HCT116 (cell line): Measurements from ENCODE around the gene BST2. TPM values are rescaled to one million over a fixed set of nuclear protein-coding genes. Genes with fewer than 3 reads are reported as not detected.

Experiments used
- ATAC-seq: fragments of 200-7000 bp; cut with Tn5 transposase; 2 replicates; pipeline ENCODE4 v1.9.1; 2020; ENCODE audit warnings: mild to moderate bottlenecking, moderate library complexity
- BruUV-seq: library from RNA; stranded (reverse); fragments of 400-500 nt; replicated peaks from 2 replicates; lab custom pipeline; 2021; lab: Mats Ljungman, UMichigan
- CTCF ChIA-PET: fragments of 300-600 bp; sonication (Branson Sonifier 250); formaldehyde crosslinking; loops from one replicate; lab custom pipeline; 2021; ENCODE audit warnings: antibody characterized with exemption; lab: Charles Lee
- POLR2A ChIA-PET: fragments of 300-600, 350-600 bp; sonication (Branson Sonifier 250); formaldehyde crosslinking; loops from one replicate; lab custom pipeline; 2021; ENCODE audit warnings: antibody characterized with exemption; lab: Charles Lee
- RAD21 ChIA-PET, 2 experiments: fragments of 300-600 bp; sonication (Branson Sonifier 250); formaldehyde crosslinking; loops; one replicate each; lab custom pipeline; 2023; ENCODE audit warnings: low total read pairs in 2 of 2; ENCODE audit not compliant: uncharacterized antibody in 2 of 2, unreplicated experiment in 2 of 2, low non-redundant PET in 1 of 2; lab: Charles Lee
- DNase-seq: peaks from one replicate; pipeline ENCODE4 v3.0.0-alpha.2; 2010; ENCODE audit warnings: low read depth, low spot score
- H2AFZ ChIP-seq: fragments of 200-600 bp; shearing (Covaris generic), sonication (generic); 2 replicates; pipeline ENCODE4 v1.6.1; 2017; ENCODE audit warnings: low read depth, mixed run types, mixed read lengths, antibody characterized with exemption, low read length; ENCODE audit not compliant: poor library complexity, severe bottlenecking
- H3K27ac ChIP-seq: 2 replicates; pipeline ENCODE4 v1.5.1; 2012; ENCODE audit warnings: low read depth, low read length
- H3K27me3 ChIP-seq: fragments of 200-600 bp; sonication (generic); 2 replicates; pipeline ENCODE4 v1.6.1; 2016; ENCODE audit warnings: mixed run types, low read length, mixed read lengths; ENCODE audit not compliant: insufficient read depth
- H3K36me3 ChIP-seq, 2 experiments: fragments of 200-500 bp in 1 of 2; fragments of 200-600 bp in 1 of 2; sonication (Bioruptor generic) in 1 of 2; sonication (generic) in 1 of 2; 2 replicates each; pipeline versions ENCODE4 v1.5.1 to v1.6.1; 2014 to 2016; ENCODE audit warnings: low read length in 2 of 2, inconsistent platforms in 1 of 2, mixed read lengths in 1 of 2, mixed run types in 1 of 2; ENCODE audit not compliant: insufficient read depth in 2 of 2, control insufficient read depth in 1 of 2
- H3K4me1 ChIP-seq, 2 experiments: fragments of 200-600 bp in 1 of 2; sonication (generic) in 1 of 2; 2 replicates each; pipeline versions ENCODE4 v1.5.1 to v1.6.1; 2012 to 2017; ENCODE audit warnings: low read length in 2 of 2, inconsistent platforms in 1 of 2, mild to moderate bottlenecking in 1 of 2, mixed read lengths in 1 of 2, mixed run types in 1 of 2, moderate library complexity in 1 of 2; ENCODE audit not compliant: insufficient read depth in 2 of 2, control insufficient read depth in 1 of 2
- H3K4me2 ChIP-seq: fragments of 200-600 bp; sonication (generic); 2 replicates; pipeline ENCODE4 v1.6.1; 2017; ENCODE audit warnings: mixed run types, low read length, mixed read lengths
- H3K4me3 ChIP-seq, 2 experiments: fragments of 200-600 bp in 1 of 2; sonication (generic) in 1 of 2; replicated peaks in 1 of 2; 2 replicates each; pipeline ENCODE4 v1.5.1; 2011 to 2016; ENCODE audit warnings: low read length in 2 of 2, control low read depth in 1 of 2, low read depth in 1 of 2, mild to moderate bottlenecking in 1 of 2, mixed read lengths in 1 of 2, mixed run types in 1 of 2
- H3K79me2 ChIP-seq: fragments of 200-600 bp; sonication (generic); 2 replicates; pipeline ENCODE4 v1.6.1; 2017; ENCODE audit warnings: mild to moderate bottlenecking, mixed run types, low read length, moderate library complexity, mixed read lengths; ENCODE audit not compliant: insufficient read depth
- H3K9ac ChIP-seq: fragments of 200-600 bp; sonication (generic); 2 replicates; pipeline ENCODE4 v1.6.1; 2016; ENCODE audit warnings: low read length, mixed read lengths
- H3K9me2 ChIP-seq: fragments of 200-600 bp; sonication (generic), shearing (Covaris generic); 2 replicates; pipeline ENCODE4 v1.6.1; 2017; ENCODE audit warnings: mixed run types, mild to moderate bottlenecking, moderate library complexity; ENCODE audit not compliant: insufficient read depth
- H3K9me3 ChIP-seq, 2 experiments: fragments of 200-500 bp in 1 of 2; fragments of 200-600 bp in 1 of 2; sonication (Bioruptor generic) in 1 of 2; sonication (generic) in 1 of 2; 2 replicates each; pipeline ENCODE4 v1.6.1; 2014 to 2017; ENCODE audit warnings: low read length in 2 of 2, mixed read lengths in 2 of 2, inconsistent platforms in 1 of 2, low read depth in 1 of 2, mild to moderate bottlenecking in 1 of 2, mixed run types in 1 of 2, moderate library complexity in 1 of 2; ENCODE audit not compliant: control insufficient read depth in 1 of 2, insufficient read depth in 1 of 2
- H4K20me1 ChIP-seq: fragments of 200-600 bp; sonication (generic), shearing (Covaris generic); 2 replicates; pipeline ENCODE4 v1.6.1; 2017; ENCODE audit warnings: mixed run types, mild to moderate bottlenecking, moderate library complexity; ENCODE audit not compliant: insufficient read depth
- EGR1 ChIP-seq: IDR thresholded peaks from 2 replicates; pipeline ENCODE4 v1.6.1; 2012; ENCODE audit warnings: low read depth
- ELF1 ChIP-seq: IDR thresholded peaks from 2 replicates; pipeline ENCODE4 v1.6.1; 2012; ENCODE audit warnings: low read depth, borderline replicate concordance
- EZH2 ChIP-seq: fragments of 200-600 bp; sonication (generic); IDR thresholded peaks from 2 replicates; pipeline ENCODE4 v1.6.1; 2017; ENCODE audit warnings: antibody characterized with exemption, mixed run types
- JUND ChIP-seq: IDR thresholded peaks from 2 replicates; pipeline ENCODE4 v1.6.1; 2012
- POLR2A ChIP-seq: IDR thresholded peaks from 2 replicates; pipeline ENCODE4 v1.7.0; 2011; ENCODE audit warnings: borderline replicate concordance; ENCODE audit not compliant: insufficient read depth, insufficient read length; ENCODE audit errors: extremely low read depth
- TCF7L2 ChIP-seq: IDR thresholded peaks from 2 replicates; pipeline ENCODE4 v1.7.0; 2011; ENCODE audit warnings: borderline replicate concordance, inconsistent platforms; ENCODE audit not compliant: insufficient read depth, insufficient read length; ENCODE audit errors: extremely low read depth
- YY1 ChIP-seq: IDR thresholded peaks from 2 replicates; pipeline ENCODE4 v1.6.1; 2011; ENCODE audit warnings: low read length, low read depth, moderate library complexity, mild to moderate bottlenecking; ENCODE audit not compliant: insufficient replicate concordance; ENCODE audit errors: extremely low read depth
- intact Hi-C: fragments of 100-400 bp; cut with micrococcal nuclease; formaldehyde crosslinking; loops from 2 replicates; pipeline ENCODE4 v1.10.0; 2022
- total RNA-seq: library from RNA; stranded (reverse); gene quantifications from one replicate; pipeline ENCODE4 v1.2.1, GENCODE V29; 2021; ENCODE audit not compliant: unreplicated experiment
- TF ChIP-seq, protein P1 (sequence below): IDR thresholded peaks from 2 replicates; pipeline ENCODE4 v1.6.1; 2012; ENCODE audit warnings: low read depth

Gene BST2
- total RNA-seq, 1 experiment from 2014 or later = 5.4 TPM

DNA sequence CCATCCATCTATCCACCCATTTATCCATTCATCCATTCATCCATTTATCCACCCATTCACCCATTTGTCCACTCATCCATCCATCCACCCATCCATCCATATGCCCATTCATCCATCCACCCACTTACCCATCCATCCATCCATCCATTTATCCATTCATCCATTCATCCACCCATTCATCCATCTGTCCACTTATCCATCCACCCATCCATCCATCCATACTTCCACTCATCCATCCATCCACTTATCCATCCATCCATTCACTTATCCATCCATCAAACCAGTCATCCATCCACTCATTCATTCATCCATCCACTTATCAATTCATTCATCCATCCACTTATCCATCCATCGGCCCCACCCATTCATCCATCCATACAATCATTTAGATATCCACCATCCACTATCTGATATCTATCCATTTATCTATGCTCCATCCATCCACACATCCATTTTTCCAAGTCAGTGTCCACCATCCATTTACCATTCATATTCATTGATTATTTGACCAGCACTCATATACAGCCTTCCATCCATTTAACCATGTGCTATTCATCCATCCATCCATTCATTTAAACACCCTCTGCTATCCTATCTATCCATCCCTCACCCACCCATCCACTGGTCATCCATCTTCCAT, 40.2 kb upstream of the BST2 start:
- Histone ChIP-seq H3K79me2 (no peaks in the 10 kb centered on the region), H3K9ac (no peak overlapping the region), H3K4me1 (peaks cover 16 to 25% of the 10 kb centered on the region in 2 experiments), H3K4me2 (no peak overlapping the region), H3K36me3 (no peaks in the 10 kb centered on the region), H2AFZ (no peak overlapping the region), H4K20me1 (no peaks in the 10 kb centered on the region), H3K27ac (no peak overlapping the region), H3K27me3 (no peaks in the 10 kb centered on the region), H3K9me2 (no peaks in the 10 kb centered on the region), H3K4me3 (no peak overlapping the region), H3K9me3 (no peaks in the 10 kb centered on the region)
- ChIA-PET CTCF (no interaction called here), POLR2A (no interaction called here), RAD21 (no interaction called here)
- ATAC-seq (no peak), DNase-seq (no peak)
- TF ChIP-seq POLR2A = no peak
- TF ChIP-seq, protein P1, sequence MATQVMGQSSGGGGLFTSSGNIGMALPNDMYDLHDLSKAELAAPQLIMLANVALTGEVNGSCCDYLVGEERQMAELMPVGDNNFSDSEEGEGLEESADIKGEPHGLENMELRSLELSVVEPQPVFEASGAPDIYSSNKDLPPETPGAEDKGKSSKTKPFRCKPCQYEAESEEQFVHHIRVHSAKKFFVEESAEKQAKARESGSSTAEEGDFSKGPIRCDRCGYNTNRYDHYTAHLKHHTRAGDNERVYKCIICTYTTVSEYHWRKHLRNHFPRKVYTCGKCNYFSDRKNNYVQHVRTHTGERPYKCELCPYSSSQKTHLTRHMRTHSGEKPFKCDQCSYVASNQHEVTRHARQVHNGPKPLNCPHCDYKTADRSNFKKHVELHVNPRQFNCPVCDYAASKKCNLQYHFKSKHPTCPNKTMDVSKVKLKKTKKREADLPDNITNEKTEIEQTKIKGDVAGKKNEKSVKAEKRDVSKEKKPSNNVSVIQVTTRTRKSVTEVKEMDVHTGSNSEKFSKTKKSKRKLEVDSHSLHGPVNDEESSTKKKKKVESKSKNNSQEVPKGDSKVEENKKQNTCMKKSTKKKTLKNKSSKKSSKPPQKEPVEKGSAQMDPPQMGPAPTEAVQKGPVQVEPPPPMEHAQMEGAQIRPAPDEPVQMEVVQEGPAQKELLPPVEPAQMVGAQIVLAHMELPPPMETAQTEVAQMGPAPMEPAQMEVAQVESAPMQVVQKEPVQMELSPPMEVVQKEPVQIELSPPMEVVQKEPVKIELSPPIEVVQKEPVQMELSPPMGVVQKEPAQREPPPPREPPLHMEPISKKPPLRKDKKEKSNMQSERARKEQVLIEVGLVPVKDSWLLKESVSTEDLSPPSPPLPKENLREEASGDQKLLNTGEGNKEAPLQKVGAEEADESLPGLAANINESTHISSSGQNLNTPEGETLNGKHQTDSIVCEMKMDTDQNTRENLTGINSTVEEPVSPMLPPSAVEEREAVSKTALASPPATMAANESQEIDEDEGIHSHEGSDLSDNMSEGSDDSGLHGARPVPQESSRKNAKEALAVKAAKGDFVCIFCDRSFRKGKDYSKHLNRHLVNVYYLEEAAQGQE = no peak
- TF ChIP-seq YY1 = no peak
- TF ChIP-seq ELF1 = no peak
- TF ChIP-seq JUND = no peak
- TF ChIP-seq EGR1 = no peak
- no peak for TF ChIP-seq TCF7L2
- TF ChIP-seq EZH2 = no peak
- intact Hi-C loops = no loop called here
- BruUV-seq = no TSS peak
